ENCODE measurements around the gene PRSS50.

The PRSS50 gene

DNA sequence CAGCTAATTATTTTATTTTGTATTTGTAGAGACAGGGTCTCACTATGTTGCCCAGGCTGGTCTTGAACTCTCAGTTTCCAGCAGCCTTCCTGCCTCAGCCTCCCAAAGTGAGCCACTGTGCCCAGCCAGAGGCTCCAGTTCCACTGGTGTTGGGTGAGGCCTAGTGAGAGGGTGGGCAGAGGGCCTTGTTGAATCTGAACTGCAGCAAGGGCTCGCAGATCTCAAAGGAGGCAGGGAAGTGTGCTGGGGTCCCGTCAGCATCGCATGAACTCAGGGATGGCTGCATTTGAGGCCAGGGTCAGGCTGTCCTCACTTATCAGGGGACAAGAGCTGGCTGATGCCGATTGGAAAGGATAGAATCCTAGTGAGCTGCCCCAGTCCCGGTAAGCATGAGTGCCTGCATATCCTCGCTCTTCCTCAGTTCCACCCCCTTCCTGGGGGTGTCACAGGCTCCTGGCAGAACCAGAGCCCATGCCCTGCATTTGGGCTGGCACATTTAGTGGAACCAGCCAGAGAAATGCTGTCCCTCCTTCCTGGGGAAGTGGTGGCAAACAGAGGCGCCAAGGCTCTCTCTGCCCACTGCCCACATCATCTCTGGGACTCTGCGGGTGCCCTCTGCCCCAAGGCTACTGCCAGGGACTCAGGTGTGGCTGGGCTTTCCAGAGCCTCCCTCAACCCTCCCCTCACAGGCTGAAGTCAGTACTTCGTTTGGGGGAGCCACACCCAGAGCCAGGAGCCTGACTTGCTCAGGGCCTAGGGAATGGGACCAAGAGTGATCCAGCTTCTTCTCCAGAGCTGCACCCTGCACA is 48.3 kb downstream of the PRSS50 start:
- DNase-seq = no peak

DNA sequence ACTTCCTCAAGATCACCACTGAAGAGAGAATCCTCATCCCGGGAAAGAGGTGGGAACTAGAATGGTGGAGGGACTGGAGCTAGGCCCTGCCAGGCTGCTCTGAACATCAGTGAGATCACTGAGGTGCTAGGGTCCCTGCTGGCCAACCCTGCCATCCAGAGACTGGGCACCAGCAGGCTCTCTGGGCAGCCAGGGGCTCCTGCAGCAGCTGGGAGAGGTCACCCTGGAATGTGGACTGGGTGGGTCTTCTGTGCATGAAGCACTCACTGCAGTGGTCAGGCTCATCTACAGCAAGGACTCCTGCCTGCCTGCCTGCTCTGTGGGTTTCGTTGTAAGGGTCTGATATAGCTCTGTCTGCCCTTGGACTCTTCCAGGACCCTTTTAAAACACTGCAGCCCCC is 49.1 kb downstream of the PRSS50 start:
- no peak for DNase-seq

GRCh38 chr3:46668116-46668515 is 49.6 kb downstream of the PRSS50 start:
- DNase-seq = no peak

GRCh38 chr3:46667657-46668056 is 50.0 kb downstream of the PRSS50 start:
- no peak for DNase-seq

DNA sequence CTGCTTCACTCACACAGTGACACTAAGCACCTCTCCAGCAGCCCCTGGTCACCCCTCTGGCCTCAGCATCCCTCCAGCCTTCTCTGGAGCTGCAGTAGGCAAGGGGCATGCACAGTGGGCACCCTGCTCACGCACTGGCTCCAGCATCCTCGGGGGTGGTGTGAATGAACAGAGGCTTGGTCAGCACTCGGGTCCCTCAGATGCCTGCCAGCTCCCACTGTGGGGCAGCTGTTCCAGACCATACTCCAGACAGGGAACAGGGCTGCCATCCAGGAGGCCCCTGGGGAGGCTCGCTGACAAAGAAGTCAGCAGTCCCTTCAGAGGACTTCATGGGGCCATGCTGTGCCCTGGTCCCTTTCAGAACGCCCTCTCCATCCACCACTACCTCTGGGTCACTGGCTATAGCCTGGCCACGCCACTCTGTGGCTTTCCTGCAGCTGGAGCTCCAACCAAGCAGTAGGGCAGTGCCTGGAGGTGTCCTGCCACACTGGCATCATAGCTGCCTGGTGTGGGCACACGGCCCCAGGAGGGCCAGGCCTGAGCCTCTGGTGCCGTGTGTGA is 50.5 kb downstream of the PRSS50 start:
- DNase-seq = no peak

- DNase-seq = no peak
Measured at GRCh38 chr3:46666453-46666845, 51.2 kb downstream of the PRSS50 start.

GRCh38 chr3:46665763-46666452 is 51.8 kb downstream of the PRSS50 start:
- DNase-seq = no peak

DNA sequence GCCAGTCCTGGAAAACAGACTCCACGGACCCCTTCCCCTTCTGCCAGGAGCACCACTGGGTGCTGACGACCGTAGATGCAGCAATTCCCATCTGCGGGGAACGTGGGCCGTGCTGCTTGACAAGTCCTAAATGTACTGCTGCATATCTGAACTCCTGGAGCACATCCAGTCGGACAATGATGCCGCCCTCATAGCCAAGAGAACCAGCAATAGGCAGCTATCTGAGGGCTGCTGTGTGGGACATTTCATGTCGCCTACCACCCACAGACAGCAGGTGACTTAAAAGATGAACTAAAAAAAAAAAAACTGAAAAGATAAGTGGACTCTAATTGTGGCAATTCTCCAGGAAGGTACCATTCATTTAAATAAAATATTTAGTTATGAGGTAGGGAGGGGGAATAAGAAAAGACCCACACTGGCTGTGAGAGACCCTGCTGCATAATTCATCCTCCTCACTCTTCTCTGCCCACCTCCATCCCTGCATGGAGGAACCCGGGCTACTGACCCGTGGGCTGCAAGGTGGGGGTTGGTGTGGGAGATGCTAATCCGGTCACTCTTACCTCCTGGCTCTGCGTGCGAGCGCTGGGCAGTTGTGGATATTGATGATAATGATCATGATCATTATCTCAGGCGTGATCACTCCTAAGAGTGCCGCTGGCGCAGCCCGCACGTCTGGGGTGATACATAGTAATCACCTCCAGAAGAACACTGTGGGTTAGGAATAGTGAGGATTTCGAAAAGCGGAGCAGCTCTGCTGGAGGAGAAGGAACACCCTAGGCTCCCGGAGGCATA is 52.5 kb downstream of the PRSS50 start:
- no peak for DNase-seq

DNA sequence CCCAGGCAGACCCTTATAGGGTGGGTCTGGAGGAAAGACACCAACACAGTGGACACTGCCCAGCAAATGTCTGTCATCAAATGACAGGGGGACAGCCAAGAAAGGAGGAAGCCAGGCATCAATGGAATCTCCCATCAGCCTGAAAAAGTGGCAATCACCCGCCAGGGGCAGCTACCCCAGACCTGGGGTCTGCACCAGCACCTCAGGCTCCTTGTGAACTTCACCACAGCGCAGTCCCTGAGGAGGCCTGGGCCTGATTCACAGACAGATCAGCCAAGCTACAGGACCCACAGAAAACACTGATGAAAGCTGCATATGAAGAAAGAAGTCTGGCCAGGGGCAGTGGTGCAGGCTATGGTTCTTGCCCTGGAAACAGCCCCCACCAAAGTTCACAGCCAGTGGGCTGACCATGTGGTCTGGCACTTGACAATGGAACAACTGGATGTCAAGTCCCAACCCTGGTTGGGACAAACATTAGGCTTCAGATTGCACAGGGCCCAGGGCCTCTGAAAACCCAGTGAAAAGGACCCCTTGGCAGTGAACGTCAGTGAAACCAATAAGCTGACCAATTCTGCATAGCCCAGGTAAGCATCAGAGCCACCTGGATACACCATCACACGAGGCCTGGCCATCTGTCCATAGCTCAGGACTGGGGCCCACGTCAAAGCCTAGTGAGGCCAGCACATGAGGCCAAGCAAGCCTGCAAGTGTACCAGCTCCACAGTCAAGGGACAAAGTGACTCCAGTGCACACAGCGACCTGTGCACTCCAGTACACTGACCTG is 53.3 kb downstream of the PRSS50 start:
- DNase-seq = no peak

- no peak for DNase-seq
Measured at GRCh38 chr3:46663591-46664135, 54.0 kb downstream of the PRSS50 start.

- DNase-seq = no peak
Measured at GRCh38 chr3:46662771-46663551, 54.7 kb downstream of the PRSS50 start.
